GM15510 (cell line): Measurements from ENCODE around the gene CHKB.
A peak's percentile ranks its signal among the peaks of the same experiment; 100 is the strongest.

Experiments used
- POLR2A ChIP-seq: IDR thresholded peaks from 3 replicates; pipeline ENCODE4 v1.6.1; 2011; ENCODE audit warnings: borderline replicate concordance; ENCODE audit not compliant: insufficient read length; ENCODE audit errors: extremely low read depth

CHKB gene

DNA sequence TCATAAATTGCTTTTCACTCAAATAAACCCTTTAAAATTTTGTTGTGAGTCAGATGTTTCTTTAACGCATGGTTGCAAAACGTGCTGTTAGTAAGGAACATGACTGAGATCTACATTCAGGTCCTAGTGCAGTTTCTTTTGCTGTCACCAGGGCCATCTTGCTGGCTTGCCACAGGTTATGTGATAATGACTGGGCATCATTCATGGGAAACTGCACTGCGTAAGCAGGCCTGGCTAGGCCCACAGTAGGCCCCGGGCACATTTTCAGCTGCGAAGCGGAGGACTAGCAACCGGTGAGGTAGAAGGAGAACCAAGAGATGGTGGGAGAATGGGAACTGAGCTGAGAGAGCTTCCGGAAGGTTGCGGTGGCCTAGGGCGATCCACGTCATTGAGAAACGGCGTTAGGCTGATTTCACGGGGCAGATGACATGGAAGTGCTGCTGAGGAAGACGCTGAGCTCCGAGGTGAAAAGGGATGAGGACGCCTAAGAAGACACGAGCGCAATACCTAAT is 40.2 kb downstream of the CHKB start:
- TF ChIP-seq POLR2A: peak; percentile 60

DNA sequence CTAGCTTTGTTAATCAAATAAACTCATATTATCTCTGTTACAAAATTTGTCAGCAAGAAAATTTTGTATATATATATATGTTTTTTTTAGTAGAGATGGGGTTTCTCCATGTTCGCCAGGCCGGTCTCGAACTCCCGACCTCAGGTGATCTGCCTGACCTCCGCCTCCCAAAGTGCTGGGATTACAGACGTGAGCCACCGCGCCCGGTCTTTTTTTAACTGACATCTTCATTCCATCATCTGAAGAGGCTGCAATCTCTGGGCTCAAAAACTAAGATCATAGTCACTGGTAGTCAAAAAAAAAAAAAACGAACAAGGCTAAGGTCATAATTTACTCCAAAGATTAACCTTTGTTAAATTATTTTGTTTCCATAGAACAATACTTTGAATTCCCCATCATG is 42.3 kb downstream of the CHKB start:
- TF ChIP-seq POLR2A: peak; percentile 0

DNA sequence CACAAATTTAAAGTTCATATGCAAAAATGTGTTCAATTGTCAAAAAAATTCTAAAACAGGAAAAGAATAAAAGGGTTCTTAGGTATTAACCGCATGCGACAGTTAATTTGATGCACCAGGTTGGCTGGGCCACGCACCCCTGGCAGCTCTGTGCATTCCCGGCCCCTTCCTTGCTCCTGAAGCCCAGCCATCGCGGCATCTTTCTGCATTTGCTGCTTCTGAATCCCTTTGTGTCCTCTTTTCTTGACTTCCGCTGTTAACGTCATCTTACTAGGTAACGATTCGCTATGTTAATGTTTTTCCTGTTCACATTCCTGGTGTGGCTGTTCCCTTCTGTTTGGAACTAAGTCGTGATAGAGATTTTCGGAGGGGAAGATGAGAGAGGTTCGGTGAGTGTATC is 44.9 kb downstream of the CHKB start:
- no peak for TF ChIP-seq POLR2A

DNA sequence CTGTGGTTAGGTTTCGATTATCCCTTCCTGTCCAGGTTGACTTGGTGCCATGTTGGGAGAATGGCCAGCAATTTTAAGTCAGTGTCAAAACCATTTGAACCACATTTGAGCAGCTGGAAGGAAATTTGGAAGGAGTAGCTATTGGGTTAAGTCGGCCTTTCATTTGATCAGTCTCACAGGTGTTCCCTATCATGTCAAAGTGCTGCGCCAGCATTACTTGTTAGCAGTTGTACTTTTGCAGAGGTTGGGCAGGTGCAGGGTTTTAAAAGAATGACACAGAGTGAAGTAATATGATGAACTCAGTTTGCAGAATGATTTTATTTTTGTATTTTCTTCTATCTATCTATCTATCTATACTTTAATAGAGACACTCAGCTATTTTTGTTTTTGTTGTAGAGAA is 46.4 kb downstream of the CHKB start:
- TF ChIP-seq POLR2A: no peak

DNA sequence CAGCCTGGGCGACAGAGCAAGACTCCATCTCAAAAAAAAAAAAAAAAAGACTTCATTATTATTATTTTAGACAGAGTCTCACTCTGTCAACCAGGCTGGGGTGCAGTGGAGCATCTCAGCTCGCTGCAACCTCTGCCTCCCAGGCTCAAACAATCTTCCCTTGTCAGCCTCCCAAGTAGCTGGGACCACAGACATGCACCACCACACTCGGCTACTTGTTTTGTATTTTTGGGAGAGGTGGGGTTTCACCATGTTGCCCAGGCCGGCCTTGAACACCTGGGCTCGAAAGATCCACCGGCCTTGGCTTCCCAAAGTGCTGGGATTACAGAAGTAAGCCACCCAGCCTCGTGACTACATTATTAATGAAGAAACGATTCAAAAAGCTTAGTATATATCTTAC is 47.5 kb downstream of the CHKB start:
- no peak for TF ChIP-seq POLR2A

DNA sequence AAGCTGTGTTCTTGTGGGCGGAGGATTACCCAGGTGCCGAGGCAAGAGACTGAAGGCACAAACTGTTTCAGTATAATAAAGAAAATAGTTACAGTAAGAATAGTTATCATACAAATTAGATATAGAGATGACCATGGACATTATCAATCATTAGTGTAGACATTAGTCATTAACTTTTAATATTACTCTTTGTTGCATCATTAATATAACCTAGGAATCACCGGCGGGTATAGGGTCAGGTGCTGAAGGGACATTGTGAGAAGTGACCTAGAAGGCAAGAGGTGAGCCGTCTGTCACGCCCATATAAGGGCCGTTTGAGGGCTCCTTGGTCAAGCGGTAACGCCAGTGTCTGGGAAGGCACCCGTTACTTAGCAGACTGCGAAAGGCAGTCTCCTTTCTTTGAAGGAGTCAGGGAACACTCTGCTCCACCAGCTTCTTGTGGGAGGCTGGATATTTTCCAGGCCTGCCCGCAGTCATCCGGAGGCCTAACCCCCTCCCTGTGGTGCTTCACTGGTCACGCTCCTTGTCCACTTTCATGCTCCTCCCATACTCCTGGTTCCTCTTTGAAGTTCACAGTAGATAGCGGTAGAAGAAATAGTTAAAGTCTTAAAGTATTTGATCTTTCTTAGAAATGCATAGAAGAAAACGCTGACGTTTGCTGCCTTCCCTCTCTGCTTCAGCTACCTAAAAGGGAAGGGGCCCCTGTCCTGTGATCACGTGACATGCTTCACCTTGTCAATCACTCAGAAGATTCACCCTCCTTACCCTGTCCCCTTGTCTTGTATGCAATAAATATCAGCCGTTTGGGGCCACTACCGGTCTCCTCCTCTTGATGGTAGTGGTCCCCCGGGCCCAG is 48.6 kb downstream of the CHKB start:
- peak; percentile 31 for TF ChIP-seq POLR2A

DNA sequence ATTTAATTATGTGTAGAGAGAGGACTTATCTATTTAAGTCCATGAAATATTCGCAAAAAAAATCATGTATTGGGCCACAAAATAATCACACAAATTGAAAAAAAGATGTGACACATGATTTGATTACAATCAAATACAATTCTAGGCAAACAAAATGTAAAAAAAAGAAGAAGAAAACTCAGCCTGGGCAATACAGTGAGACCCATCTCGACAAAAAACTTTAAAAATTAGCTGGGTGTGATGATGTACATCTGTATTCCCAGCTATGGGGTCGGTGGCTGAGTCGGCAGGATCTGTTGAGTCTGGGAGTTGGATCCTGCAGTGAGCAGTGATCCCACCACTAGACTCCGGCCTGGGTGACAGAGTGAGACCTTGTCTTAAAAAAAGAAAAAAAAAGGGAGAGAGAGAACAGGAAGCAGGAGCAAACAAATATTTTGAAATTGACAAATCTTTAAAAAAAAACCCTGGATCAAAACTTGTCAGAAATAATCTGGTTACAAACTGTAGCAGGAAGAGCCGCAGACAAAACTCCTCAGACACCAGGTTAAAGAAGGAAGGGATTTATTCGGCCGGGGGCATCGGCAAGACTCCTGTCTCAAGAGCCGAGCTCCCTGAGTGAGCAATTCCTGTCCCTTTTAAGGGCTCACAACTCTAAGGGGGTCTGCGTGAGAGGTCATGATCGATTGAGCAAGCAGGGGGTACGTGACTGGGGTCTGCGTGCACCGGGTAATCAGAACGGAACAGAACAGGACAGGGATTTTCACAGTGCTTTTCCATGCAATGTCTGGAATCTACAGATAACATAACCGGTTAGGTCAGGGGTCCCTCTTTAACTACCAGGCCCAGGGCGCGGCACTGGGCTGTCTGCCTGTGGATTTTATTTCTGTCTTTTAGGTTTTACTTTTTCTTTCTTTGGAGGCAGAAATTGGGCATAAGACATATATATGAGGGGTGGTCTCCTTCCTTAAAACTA is 49.5 kb downstream of the CHKB start:
- no peak for TF ChIP-seq POLR2A

DNA sequence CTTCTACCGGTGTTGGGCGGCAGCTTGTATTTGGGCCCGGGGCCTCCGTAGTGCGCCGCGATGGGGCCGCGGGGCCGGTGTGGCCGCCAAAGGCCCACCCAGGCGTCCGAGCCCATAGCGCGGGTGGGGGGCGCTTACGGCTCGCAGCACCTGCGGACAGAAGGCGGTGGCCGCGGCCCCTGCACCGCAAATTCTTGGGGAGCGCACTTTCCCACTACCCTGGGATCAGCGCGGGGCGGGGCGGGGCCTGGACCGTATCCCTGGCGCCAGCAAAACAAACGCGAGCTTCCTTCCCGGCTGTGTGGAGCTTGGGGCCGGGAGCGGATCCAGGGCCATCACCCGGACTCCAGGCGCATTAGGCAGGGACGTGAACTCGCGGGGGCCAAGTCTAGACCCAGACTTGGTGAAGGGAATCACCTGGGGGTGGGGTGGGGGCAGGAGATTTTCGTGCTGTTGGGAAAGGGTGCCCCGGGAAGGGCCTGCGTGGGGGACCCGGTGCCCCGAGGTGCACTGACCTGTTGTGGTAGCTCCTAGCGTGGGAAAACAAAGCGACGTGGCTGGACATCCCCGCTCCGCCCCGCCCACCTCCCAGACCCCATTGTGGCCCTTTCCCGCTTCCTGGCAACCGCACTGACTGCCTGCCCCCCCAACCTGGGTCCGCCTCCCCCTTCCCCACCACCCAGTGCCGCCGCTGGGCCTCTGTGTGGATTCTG is 50.5 kb downstream of the CHKB start:
- peak; percentile 55 for TF ChIP-seq POLR2A

DNA sequence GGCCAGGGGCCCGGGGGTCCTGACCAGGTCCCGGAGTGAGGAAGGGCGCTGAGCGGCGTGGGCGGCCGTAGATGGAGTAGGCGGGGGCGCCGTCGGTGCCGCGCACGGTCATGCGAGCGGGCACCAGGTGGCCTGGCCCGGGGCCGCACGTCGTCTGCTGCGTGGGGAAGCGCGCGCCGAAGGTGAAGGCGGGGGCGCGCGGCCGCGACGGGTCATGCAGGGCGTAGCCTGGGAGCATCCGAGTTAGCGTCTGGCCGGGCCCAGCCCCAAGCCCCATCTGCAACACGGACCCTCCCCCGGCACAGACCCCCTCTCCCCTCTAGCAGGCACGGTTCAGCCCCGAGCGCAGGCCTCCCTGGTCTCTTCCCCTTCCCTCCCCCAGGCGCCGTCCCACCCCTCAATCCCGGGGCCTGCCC is 51.1 kb downstream of the CHKB start:
- peak; percentile 80 for TF ChIP-seq POLR2A

DNA sequence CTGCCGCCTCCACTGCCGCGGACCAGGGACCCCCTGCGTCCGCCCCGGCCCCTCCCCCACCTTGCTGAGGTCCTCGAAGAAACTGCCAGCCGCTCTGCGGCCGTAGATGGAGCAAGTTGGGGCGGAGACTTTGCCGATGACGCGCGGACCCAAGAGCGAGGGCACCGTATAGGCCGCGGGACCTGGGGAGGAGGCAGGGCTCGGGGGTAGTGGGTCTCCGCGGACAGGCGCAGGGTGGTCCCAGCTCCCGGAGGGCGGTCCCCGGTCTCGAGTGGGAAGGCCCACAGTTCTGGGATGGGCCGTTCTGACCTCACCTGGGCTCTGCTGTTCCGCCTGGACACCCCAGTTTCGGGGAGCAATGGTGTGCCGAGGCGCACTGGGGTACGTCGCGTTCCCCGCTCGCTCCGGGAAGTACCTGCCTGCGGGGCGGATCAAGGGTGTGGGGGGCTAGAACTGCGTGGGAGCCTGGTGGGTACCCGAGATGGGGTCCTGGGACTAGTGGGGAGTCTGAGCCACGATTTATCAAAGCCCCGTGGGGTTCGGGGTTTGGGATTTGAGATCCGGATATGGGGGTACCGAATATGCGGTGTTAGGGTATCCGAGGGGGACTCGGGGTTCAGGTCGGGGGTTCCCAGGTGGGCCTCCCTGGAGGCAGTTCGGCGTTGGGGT is 51.6 kb downstream of the CHKB start:
- TF ChIP-seq POLR2A: peak; percentile 79

DNA sequence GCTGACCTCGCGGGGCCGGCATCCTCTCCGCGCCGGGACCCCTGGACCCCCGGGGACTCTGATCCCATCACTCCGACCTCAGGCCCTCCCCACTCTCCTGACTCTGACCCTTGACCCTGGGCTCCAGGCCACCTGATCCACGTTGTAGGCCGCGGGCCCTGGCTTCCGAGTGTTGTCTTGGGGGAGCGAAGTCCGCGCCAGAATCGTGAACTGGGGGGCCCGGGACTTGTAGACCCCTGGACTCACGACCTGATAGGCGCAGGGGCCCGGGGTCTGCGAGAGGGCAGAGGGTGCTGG is 52.1 kb downstream of the CHKB start:
- TF ChIP-seq POLR2A: no peak

DNA sequence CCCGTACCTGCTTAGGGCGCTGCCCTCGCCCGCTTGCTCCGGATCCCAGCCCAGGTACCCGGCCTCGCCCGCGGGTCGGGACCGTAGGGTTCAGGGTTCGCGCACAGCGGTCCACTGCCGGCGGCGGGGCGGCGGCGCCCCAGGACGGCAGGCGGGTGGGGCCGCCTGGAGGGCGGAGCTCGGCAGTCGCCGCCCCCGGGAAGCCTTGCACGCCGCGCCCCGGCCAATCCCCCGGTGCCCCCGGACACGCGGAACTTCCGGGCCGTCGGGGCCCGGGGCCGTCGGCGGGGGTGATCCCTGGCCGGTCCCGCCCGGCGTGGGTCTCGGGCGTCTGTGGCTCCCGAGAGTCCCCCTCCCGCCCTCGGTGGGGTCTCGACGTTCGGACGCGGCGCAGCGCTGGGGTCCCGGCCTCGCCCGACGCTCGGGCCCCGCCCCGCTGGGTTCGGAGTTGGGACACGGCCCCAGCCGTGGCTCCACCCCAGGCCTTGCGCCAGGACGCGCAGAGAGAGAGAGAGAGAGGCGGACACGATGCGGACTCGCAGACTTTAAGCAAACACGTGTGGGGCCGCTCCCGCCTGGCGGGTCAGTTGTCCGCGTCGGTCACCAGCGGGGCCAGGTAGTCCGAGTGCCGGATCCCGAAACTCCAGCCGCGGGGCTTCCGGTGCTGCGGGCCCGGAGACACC is 52.6 kb downstream of the CHKB start, which contains the start of gene TYMP:
Gene TYMP, minus strand, starts transcription at position 116 of the 683 bp plus-strand sequence. CDS start 303 bp downstream, outside the sequence.
- TF ChIP-seq POLR2A: peak; percentile 75

DNA sequence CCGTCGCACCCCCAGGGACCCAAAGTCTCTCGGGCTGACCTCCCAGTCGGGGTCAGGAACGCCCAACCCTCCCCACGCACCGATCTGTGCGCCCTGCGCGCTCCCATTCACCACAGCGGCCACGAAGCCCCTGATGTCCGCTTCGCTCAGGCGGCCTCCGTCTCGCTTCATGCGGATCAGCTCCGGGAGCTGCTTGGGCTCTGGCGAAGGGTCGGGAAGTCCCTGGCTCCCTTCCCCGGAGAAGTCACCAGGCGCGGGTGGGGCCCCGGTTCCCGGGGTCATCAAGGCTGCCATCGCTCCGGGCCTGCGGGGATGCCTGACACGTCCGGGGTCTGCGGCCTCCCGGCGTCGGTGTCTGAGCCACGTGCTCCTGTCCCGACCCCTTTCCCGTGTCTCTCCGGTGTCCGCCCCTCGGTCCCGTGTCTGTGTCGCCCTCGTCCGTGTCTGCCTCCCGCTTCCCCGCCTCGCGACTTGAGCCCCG is 53.2 kb downstream of the CHKB start:
- TF ChIP-seq POLR2A: peak; percentile 1
